NT2/D1 (cell line): Measurements from ENCODE around the gene CREB5.

Experiments
- SUZ12 ChIP-seq: IDR thresholded peaks from 2 replicates; pipeline ENCODE4 v1.6.1; 2011; ENCODE audit not compliant: insufficient read length, insufficient read depth; ENCODE audit errors: extremely low read depth
- YY1 ChIP-seq: IDR thresholded peaks from 2 replicates; pipeline ENCODE4 v1.6.1; 2011; ENCODE audit not compliant: insufficient read length, insufficient read depth

DNA sequence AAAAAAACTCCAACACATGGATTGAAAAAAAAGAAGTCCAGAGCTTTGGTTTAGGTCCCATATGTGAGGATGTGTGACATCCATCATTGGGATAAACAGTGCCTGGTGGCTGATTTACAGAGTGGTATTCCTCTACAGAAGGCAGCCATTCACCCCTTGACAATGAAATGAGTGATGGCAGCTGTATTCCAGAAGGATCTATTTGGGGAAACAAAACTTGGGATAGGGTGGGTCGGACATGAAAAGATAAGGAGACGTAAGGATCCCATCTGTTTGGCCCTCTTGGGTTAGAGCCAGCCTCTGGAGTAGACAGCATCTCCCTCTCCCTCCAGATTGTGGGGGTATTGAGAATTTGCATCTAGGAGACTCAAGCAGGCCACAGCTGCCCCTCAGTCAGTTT lies 15.2 kb upstream of the CREB5 start:
- no peak for TF ChIP-seq YY1
- no peak for TF ChIP-seq SUZ12
